NCI-H2029 (cell line): ENCODE measurements around the gene CTDNEP1.
A peak's percentile ranks its signal among the peaks of the same experiment; 100 is the strongest.

Source experiments
- DNase-seq: peaks from one replicate; lab custom pipeline; 2025; lab: John Stamatoyannopoulos, UW

CTDNEP1 gene

GRCh38 chr17:7251661-7252175 is at the start of gene CTDNEP1:
Gene CTDNEP1 (minus strand): TSS chr17:7251734. CDS start chr17:7251296, 438 bp downstream.
- peak; percentile 93 for DNase-seq

DNA sequence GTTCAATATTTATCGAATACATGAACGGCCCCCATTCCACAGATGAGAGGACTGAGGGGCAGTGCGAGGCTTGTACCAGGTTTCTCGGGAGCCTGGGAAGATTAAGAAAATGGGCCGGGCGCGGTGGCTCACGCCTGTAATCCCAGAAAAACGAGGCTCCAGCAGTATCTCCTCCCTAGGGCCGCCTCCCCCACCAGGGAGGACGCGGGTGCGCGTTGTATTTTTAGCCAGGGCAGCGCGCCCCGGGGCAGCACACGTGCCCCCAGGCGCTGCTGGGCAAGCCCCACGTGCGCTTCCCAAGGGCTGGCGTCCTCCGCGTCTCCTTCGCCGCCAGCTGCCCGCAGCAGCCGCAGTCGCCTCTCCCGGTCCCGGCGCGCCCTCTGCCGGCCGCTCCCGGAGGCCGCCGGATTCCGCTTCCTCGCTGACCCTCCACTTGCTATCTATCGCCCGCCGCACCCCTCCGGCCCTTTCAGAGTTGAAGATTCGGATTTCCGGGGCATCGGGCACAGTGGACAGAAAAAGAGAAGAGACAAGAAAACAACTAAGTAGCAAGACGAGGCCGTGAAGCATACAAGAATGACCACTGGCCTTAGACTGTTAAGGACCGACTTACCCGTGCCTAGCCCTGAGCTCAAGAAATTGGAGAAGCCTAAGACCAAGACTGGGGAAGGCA is 44.8 kb upstream of the CTDNEP1 start:
- DNase-seq = peak; percentile 39

GRCh38 chr17:7295230-7296180 is 44.0 kb upstream of the CTDNEP1 start:
- no peak for DNase-seq

DNA sequence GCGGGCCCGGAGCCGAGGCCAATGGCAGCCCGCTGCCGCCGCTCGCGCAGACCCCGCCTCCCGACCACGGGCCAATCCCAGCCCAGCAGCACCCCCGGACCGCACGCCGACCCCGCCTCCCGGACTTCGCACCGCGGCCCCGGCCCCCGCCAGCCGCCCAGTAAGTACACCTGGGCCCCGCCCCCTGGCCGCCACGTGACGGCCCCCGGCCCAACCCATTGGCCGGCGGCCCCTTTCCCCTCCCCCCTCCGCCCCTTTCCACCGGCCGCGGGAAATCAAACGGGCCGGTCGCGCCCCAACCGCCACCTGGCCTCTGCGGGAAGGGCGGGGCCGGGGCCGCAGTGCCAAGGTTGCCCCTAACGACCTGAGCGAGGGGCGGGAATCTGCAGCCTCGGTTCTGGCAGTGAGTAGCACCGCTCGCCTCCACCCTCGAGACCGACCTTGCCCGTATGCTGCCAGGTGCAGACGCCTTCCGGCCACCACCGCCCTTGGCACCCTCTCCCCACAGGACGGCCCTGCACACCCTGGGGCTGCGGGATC is 43.1 kb upstream of the CTDNEP1 start, which contains the start of gene YBX2:
Gene YBX2 (minus strand): TSS at position 26 of the 540 bp plus-strand sequence. CDS start 139 bp downstream, outside the sequence.
- DNase-seq = peak; percentile 55

DNA sequence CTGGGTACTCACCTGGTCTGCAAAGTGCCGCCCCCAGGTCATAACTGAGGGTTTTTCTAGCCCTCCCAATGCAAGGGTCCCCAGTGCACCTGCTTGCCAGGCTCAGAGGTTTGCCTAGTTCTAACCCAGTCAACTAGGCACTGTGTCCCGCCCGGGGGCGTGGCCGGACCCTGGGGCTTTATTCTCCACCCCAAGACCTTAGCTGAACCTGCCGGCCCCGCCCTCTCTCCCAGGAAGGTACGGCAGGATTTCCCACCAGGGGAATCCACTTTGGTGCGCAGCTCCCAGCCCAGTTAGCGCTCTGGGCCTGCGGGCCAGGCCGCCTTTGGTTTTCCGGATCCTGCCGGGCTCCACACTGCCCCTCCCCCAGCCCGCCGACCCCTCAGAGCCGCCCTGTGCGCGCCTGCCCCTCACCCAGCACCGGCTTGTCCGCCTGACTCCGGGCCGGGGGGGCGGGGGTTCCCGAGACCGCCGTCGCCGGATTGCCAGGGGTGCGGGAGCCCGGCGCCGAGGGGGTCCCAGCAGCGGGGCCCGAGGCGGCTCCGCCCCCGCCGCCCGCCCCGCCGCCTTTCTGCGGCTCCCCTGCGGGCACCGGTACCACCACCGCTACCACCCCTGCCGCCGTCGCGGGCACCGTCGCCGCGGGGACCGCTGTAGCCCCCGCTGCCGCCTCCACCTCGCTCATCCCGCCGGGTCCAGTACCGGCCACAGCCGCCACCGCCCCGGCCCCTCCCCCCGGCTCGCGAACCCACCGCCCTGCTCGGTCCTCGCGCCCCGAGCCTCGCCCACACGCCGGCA is 42.5 kb upstream of the CTDNEP1 start:
- no peak for DNase-seq

DNA sequence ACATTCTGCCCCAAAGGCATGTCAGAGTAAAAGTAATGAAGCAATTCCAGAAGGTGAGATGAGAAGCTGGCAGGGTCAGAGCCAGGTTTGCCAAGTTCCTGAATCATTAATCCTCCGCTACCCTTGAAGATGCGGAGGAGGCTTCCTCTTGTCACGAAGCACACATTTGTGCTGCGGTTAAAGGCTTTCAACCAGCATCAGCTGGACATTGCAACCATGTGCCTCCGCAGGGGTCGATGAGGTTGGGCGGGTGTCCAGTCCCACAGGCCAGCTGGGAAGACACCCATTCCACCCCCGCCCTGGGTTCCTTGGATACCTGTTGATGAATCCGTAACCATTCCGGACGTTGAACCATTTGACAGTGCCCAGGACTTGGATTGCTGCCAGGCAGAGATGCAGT is 41.6 kb upstream of the CTDNEP1 start:
- no peak for DNase-seq

GRCh38 chr17:7292729-7293128 is 41.2 kb upstream of the CTDNEP1 start:
- no peak for DNase-seq

DNA sequence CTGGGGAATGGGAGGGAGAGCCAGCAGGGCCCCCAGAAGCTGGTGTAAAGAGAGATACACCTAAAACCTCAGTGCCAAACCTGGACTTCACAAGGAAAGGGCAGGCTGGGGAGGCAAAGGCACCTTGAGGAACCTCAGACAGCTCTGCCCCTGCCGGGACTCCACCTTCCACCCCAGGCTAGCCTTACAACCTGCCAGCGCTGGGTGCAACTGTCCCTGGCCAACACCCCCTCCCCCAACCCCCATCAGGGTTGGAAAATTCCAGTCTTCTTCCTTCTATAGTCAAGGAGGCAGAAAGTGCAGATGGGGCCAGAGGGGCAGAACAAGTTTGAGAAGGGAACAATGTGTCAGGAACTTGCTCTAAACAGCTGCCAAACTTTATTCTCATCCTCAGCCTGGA is 40.7 kb upstream of the CTDNEP1 start:
- DNase-seq = no peak

- no peak for DNase-seq
Measured at GRCh38 chr17:7290685-7291084, 39.2 kb upstream of the CTDNEP1 start.

GRCh38 chr17:7290166-7290565 is 38.6 kb upstream of the CTDNEP1 start:
- no peak for DNase-seq

DNA sequence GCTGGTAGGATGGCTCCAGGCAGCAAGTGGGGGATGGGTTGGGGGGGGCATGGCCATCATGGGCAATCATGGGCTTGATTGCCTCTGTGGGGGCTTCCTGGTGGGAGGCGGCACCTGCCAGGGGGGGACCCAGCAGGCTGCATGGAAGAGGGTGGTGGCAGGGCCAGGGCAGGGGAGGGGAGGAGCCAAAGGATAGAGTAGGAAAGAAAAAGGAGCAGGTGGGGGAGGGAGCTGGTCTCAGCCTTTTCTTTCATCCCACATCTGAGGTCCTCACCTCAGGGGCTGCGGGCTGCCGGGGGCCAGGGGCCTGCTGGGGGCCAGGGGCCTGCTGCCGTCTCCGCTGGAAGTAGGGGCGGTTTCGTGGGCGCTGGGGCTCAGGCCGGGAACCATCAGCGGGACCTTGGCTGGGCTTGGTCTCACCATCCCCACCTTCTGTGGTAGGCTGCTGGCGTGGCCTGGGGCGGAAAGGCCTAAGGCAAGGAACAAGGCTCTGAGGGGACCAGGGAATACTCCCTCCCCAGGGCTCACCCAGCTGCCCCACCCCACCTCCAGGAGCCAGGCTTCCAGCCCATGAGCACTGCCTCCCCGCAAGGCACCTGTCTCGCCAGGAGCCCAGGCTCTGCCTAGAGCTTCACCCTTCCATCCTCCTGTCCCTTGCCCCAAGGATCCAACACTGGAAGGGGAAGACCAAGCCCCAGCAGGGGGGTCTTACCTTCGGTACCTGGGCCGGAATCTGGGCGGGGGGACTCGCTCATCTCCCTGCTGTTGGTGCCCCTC is 37.9 kb upstream of the CTDNEP1 start:
- DNase-seq = no peak

DNA sequence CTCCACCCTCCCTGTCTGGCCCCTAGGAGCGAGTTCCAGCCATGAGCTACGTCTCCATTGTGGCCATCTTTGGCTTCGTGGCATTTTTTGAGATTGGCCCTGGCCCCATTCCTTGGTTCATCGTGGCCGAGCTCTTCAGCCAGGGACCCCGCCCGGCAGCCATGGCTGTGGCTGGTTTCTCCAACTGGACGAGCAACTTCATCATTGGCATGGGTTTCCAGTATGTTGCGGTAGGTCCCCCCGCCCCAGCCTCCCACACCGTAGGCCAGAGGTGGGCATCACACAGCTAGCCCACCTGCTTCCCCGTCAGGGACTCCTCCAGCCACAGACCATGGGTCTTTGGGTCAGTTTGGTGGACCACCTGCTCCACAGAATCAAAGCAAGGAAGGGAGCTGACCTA is 34.1 kb upstream of the CTDNEP1 start:
- no peak for DNase-seq

DNA sequence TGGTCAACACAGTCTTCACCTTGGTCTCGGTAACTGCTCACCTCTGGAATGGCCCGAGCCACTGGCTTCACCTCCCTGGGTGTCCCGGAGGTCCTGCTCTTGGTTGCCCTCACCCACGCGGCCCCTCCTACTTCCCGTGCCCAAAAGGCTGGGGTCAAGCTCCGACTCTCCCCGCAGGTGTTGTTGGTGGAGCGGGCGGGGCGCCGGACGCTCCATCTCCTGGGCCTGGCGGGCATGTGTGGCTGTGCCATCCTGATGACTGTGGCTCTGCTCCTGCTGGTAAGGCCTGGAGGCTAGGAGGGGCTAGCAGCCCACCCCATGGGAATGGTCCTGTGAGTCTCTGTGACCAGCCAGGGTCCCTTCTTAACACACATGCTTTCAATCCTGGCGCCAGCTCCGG is 33.4 kb upstream of the CTDNEP1 start:
- DNase-seq = no peak

DNA sequence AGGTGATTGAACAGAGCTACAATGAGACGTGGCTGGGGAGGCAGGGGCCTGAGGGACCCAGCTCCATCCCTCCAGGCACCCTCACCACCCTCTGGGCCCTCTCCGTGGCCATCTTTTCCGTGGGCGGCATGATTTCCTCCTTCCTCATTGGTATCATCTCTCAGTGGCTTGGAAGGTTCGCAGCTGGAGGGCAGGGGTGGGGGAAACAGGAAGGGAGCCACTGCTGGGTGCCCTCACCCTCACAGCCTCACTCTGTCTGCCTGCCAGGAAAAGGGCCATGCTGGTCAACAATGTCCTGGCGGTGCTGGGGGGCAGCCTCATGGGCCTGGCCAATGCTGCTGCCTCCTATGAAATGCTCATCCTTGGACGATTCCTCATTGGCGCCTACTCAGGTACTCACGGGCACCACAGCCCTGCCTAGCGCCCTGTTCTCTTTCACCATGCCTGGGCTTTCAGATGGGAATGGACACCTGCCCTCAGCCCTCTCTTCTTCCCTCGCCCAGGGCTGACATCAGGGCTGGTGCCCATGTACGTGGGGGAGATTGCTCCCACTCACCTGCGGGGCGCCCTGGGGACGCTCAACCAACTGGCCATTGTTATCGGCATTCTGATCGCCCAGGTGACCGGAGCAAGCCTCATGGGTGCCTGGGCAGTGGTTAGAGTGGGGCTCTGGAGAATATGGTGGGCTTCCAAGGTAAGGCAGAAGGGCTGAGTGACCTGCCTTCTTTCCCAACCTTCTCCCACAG is 32.1 kb upstream of the CTDNEP1 start:
- DNase-seq = no peak

- no peak for DNase-seq
Measured at GRCh38 chr17:7282752-7283321, 31.3 kb upstream of the CTDNEP1 start.

DNA sequence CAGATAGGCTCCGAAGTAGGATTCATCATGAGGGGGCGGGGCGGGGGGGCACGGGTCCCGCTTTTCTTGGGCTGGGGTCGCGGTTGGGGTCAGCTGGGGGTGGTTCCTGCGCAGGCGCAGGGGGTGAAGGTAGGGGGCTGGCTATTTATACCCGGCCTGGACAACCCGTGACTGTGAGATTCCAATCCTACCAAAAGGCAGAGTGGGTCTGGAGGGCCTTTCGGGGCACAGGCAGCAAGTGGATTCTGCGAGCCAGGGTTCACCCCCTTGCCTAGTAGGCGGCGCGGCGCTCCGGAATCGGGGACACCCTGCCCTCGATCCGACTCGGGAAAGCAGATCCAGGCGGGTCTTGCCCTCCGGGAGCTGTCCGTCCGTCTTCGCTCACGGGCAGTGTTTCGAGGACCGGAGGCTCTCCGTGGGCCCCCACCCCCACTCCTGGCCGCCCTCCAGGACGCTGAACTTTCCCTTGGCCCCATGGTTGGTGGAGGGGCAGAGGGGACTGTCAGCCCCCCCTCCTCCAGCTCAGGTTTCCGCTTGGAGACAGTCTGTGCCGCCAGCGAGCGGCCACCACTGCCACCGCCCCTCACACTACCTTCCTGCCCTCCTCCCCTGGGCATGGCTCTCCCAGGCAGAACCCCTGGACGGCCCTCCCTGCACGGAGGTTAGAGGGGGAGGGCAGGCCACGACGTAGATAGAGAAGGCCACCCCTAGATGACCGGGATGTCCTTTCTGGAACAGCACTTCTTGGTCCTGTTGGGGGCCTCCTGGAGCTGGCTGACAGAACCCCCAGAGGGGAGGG is 30.6 kb upstream of the CTDNEP1 start:
- DNase-seq = no peak

DNA sequence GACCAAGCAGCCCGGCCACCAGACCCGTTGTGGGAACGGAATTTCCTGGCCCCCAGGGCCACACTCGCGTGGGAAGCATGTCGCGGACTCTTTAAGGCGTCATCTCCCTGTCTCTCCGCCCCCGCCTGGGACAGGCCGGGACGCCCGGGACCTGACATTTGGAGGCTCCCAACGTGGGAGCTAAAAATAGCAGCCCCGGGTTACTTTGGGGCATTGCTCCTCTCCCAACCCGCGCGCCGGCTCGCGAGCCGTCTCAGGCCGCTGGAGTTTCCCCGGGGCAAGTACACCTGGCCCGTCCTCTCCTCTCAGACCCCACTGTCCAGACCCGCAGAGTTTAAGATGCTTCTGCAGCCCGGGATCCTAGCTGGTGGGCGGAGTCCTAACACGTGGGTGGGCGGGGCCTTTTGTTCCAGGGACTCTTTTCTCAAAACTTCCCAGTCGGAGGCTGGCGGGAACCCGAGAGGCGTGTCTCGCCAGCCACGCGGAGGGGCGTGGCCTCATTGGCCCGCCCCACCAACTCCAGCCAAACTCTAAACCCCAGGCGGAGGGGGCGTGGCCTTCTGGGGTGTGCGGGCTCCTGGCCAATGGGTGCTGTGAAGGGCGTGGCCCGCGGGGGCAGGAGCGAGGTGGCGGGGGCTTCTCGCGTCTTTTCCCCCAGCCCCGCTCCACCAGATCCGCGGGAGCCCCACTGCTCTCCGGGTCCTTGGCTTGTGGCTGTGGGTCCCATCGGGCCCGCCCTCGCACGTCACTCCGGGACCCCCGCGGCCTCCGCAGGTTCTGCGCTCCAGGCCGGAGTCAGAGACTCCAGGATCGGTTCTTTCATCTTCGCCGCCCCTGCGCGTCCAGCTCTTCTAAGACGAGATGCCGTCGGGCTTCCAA is 29.8 kb upstream of the CTDNEP1 start, which contains the start of gene SLC2A4:
Gene SLC2A4 (plus strand): TSS at position 645 of the 879 bp plus-strand sequence. CDS start 217 bp downstream, at position 862.
- DNase-seq = peak; percentile 66
